ENCODE measurements around the gene ADD1.
"Not testable (repeated sequence)": the region's sequence is repeated elsewhere in the genome, so short reads cannot be mapped to it uniquely, and the experiment has no call there.

The ADD1 gene

DNA sequence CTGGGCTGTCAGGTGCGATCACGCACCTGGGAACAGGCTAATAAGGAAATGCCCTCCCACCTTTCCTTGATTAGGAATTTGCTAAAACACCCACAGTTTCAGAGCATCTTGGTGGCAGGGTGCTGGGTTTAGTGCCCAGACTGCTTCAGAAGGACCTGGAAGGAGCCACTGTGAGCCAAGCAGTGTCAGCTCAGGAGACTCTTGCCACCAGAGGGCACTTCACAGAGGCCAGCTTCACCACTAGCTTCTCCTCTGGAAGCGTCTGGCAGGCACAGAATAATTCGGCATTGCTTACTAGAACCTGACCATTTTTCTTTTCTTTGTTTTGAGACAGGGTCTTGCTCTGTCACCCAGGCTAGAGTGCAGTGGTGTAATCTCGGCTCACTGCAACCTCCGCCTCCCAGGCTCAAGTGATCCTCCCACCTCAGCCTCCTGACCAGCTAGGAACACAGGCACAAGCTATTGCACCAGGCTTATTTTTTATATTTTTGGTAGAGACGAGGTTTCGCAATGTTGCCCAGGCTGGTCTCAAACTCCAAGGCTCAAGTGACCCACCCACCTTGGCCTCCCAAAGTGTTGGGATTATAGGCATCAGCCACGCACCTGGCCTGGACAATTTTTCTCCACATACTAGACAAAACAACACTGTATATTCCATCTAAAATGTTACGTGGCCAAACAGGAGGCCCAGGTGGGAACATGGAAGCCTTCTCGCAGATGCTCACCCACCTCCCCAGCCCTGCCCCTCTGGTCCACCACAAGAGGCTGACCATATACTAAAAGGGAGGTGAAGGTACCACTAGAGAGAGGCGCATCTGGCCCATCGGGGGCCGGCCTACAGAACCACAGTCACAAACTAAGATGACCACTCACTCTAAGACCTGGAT, 105.5 kb downstream of the ADD1 start:
- no peak for DNase-seq

DNA sequence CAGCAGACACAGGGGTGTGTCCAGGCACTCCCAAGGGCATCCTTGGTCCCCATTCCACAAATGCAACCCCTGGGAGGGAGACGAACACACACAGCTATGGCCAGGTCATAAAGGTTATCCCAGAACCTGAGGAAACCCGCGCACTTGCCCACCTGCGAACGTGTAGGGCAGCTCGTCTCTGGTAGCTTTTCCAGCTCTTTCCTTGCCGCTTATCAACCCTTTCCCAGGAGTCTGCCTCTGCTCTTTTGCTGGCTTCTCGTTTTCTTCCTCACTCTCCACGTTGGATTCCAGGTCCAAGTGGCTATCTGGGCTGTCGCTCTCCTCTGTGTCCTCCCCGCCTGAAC, 106.1 kb downstream of the ADD1 start:
- no peak for DNase-seq

DNA sequence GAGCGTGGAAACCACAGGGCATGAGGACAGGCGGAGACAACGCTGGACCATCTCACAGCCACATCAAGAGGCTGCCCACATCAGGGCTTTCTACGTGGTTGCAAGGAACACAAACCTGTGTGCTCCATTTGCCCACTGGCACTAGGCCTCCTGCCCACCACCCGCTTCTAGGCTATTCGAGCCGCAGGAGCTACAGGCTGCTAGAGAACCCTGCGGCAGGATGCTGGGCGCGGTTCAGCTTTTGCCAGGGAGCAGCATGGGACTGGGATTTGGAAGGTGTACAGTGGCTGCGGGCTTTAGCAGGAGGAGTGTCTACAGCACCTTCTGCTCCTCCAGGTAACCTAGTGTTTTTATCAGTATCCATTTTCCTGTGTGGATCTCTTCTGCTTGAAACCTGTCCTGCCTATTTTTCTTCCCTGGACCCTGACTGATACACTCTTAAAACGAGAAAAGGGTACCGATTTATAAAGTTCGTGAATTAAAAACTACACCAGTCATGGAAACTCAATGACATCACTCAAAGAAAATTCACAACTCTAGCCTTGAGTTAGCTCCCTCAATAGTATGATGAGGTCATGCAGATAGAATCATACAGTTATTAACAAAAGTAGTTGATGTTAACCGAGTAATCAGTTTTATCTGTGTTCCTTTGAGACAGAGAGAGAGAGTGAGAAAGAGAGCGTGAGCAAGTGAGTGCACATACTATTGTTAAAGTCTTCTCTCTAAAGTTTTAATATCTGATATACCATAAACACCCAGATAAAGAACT, 106.8 kb downstream of the ADD1 start:
- DNase-seq = peak; percentile 41

DNA sequence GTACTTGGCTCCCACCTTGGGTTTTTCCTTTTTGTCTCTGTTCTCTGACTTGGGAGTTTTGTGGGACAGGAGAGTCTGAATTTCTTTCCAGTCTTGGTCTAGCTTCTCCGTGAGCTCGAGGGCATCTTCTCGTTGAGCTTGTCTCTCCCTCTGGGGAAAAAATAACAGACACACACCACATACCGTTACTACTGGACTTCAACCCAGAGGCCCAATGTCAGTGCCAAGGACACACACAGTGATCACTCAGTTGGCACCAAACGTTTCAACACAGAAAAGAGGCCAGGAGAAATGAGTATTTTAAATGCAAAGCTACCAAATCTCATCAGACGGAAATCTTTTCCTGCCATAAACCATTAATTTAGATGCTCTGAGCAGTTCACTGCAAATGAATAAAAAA, 109.9 kb downstream of the ADD1 start:
- DNase-seq = no peak

DNA sequence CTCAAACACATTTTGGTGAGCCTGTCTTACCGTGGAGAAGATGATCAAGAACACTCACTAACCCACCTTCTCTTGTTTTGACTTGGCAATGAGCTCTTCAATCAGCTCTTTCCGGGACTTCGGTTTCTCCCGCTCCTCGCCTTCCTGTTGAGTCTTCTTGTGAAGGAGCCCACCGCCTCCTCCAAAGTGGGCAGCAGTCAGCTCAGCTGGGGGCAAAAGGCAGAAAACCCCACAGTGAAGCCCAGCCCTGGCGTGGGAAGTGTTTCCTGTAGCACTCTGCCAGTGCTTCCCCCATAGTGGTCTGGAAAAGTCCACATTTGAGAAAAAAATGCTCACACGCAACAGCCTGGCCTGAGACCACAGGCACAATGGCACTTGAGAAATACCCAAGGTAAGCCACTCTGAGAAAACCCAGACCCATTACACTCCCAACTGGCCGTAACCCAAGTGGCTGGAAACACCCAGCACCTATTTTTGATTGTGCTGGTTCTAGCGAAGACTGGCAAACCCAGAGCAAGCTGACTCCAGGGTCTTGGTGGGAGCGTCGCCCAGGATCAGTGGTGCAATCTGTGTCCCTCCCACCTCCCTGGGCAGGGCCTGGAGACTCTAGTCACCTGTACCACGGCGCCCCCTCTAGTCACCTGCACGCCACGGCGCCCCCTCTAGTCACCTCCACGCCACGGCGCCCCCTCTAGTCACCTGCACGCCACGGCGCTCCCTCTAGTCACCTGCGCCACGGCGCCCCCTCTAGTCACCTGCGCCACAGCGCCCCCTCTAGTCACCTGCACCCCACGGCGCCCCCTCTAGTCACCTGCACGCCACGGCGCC, 110.9 kb downstream of the ADD1 start:
- no peak for DNase-seq

DNA sequence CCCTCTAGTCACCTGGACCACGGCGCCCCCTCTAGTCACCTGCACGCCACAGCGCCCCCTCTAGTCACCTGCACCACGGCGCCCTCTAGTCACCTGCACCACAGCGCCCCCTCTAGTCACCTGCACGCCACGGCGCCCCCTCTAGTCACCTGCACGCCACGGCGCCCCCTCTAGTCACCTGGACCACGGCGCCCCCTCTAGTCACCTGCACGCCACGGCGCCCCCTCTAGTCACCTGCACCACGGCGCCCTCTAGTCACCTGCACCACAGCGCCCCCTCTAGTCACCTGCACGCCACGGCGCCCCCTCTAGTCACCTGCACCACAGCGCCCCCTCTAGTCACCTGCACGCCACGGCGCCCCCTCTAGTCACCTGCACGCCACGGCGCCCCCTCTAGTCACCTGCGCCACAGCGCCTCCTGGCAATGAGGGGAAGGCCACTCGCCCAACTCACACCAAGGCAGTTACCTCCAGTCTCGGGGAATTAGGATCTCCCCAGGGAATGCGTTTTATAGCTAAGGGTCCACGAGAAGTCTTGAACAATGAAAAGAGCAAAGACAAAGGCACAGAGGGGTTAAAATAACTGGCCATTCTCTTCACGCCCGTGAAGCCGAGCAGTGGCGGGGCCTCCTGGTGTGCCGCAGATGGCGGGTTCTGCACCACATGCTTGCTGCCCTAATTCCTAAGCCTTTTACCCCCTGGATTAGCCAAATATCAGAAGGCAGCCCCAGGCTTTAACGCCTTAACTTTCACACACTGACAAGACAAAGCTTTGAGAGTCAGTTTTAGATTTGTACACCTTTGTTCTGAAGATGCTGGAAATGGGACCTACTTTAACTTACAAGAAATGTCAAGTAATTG, 111.8 kb downstream of the ADD1 start:
- DNase-seq = not testable (repeated sequence)

DNA sequence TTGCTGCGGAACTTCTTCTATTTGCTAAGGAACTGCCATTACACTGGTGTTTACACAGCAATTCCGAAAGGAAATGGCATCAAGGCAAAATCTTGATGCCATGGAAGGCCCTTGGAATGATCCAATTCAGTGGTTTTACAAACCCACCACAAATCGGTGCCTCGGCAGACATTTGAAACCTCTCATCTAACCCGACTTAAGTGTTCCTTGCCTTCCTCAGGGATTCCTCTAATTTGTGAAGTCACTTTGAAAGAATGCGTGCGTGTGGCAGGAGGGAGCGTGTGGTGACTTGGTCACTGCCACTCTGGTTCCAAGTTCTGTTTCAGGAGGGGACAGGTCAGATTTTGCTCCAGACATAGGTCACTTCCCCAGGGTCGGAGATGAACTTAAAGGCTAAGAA, 114.8 kb downstream of the ADD1 start:
- DNase-seq = peak; percentile 72

DNA sequence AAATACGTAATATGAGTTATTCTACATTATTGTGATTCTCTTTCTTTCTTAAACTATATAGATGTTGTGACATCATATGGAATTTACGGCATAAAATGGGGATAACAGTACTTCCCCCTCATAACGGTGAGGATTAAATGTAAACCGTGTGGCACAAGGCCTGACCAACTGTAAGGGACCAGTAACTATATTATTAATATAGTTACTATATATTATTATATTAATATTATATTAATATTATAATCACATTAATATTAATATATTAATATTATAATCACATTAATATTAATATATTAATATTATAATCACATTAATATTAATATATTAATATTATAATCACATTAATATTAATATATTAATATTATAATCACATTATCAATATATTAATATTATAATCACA, 116.8 kb downstream of the ADD1 start:
- DNase-seq = not testable (repeated sequence)

DNA sequence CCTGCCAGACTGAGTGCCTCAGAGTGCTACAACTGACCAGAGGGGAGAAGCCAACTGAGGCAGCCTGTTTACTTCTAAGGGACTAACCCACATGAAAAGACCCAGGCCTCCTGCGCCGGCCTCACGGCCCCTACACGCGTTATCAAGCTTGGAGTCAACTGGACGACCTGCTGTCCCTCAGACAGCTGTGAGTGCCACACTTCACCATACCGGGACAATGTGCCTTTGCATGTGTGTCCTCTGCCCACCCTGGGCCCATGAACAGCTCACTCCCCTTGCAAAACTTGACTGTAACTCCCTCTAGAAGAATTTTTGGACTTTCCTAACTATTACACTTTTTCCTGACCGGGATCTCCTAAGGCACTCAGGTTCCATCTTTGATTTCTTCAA, 117.8 kb downstream of the ADD1 start:
- DNase-seq = no peak

DNA sequence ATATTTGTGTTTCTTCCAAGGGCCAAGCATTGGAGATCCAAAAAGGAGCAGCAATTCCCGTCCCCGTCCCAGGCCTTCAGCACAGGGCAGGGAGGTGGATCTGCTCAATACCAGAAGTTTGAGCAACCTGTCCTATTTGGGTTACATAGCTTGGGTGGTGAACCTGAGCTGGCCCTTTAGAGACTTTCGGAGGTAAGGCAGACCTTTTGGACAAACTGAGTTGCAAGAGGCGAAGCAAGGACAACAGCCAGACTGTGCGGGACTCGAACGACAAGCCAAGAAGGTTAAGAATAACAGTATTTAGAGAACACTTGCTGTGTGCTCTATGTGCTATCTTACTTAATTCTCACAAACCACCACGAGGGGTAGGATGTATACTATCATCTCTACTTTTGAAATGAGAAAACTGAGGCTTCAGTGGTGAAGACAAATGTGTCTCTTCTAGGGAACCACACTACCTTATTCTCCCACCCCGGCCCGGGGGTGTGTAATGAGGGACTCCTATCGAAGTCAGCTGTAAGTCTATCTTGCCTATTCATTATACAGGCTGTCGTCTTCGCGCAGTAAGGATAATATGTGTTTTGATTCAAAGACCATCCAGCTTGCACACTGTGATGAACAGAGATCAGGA, 118.3 kb downstream of the ADD1 start:
- DNase-seq = no peak

DNA sequence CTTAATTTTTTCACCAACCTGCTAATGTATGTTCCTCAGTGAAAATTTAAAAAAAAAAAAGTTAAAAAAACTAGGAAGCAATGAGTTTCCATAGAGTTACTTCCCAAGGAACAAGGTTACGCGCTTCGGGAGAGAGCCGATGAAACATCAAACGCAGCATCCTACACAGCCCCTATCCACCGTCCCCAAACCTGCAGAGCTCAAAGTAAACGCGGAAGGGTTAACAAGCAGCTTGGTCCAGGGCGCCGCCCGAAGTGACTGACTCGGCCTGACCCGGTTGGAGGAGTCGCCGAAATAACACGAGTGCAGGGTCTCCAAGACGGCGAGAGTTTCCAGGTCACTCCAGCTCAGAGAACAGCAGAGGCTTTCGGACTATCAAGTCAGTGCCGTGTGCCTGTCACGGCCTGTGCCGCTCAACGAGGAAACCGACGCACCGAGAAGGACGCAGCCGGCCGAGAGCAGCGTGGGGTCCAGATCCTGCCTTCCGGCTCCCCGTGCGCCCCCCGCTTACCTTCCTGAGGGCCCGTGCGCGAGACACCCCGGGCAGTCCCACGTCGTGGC, 119.0 kb downstream of the ADD1 start:
- peak; percentile 56 for DNase-seq

DNA sequence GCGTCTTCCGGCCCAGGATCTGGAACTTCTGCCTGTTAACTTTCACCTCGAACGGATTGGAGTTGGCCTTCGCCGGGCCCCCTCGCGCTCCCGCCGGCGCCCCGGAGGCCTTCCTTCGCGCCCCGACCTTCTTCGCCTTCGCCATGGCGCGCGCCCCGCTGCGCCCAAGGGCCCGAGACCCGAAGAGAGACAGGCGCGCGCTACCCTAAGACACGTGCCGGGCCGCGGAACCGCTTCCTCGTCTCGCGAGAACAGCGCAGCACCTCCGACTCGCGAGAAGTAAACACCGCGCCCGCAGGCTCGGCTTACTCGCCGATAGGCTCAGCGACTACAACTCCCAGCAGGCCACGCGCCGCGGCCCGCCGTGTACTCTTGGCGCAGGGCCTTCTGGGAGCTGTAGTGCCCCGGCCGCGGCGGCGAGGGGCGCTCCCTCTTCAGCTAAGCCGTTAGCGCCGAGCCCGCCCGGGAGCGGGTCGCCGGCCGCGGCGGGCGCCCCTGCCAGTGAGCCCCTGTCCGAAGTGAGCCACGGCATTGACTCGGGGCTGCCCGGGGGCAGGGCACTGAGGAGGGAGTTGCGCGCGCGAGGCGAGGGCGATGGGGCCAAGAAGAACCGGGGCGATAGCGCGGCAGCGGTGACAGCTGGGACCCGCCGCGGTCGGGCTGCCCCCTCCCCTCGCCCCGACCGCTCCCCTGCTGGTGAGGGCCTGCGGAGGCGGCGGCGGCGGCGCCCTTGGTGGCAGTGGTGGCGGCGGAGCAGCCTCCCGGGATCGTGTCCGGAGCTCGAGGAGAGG, 119.7 kb downstream of the ADD1 start, which contains the start of the genes GRK4 and NOP14:
TSS of gene GRK4 (plus strand) at position 397 of the 791 bp plus-strand sequence. CDS start 500 bp downstream, outside the sequence.
TSS of gene NOP14 (minus strand) at position 232 of the 791 bp plus-strand sequence. CDS start at position 145, 87 bp downstream.
- peak; percentile 98 for DNase-seq

DNA sequence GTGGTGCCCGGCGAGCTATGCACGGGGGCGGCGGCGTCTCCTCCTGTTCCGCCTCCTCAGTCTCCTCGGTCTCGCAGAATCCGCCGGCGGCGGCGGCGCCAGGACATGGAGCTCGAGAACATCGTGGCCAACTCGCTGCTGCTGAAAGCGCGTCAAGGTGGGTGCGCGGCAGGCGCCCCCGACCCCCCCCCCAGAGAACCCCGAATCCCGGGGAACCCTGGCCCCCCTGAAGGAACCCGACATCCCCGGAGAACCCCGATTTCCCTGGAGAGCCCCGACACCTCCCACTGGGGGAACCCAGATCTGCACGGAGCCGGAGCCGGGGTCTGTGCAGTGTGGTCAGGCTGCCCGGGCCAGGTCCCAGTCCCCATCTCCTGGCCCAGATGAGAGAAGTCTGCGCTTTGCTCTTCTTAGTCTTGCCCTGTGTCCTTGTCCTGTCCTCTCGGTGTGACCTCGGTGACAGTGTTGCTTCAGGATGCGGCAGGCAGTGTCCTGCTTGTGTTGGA, 120.4 kb downstream of the ADD1 start:
- DNase-seq = peak; percentile 62

DNA sequence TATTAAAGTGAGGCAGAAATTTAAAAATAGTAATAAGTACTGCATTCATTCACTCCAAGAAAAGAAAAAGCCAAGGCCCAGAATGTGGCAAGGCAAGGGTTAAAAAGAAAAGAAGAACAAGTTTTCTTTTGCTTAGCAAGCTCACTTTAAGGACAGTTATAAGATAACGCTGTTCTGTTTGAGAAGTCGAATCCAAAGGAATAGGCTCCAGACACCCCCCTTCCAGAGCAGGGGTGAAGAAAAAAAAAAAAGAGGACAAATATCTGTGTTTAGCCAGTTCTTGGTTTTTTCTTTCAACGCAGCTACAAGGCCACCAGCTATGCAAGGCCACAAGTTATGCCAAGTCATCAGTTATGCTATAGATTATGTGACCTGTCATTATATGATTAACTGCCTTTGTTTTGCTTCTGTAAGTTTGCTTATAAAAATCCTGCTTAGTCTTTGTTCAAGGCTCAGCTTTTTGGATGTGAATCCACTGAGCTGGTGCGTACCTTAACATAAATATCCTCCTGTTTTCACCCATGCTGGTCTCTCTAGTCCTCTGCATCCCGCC, 121.1 kb downstream of the ADD1 start:
- no peak for DNase-seq

DNA sequence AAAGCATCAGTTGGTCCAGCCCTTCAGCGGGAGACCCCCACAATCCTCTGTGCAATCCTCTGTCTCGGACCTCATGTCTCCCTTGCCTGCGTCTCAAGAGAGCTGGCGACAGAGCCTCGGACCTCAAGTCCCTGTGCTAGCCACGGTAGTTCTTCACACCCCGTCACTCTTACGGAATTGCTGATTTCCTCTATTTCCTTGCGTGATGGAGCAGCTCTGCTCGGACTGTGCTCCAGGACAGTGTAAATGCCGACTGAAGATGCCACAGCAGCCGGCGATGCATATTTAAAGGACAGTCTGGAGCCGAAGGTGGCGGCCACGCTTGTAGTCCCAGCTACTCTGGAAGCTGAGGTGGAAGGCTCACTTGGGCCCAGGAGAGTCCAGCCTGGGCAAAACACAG, 121.6 kb downstream of the ADD1 start:
- DNase-seq = no peak

DNA sequence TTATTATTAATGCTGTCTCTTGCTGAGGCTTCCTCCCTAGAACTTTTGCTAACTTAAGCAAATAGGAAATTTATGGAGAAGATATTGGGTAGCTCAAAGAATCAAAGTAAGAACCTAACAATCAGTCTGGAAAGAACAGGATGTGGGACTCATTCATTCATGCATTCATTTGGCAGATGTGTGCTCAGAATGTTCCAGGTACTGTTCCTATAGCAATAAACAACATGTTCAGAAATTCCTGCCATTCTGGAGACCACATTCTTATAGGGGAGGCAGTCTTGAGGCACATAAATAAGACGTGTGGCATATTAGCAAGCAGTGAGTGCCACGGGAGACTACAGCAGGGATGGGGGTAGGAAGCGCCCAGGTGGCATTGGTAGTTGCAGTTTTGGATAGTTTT, 124.7 kb downstream of the ADD1 start:
- DNase-seq = no peak

DNA sequence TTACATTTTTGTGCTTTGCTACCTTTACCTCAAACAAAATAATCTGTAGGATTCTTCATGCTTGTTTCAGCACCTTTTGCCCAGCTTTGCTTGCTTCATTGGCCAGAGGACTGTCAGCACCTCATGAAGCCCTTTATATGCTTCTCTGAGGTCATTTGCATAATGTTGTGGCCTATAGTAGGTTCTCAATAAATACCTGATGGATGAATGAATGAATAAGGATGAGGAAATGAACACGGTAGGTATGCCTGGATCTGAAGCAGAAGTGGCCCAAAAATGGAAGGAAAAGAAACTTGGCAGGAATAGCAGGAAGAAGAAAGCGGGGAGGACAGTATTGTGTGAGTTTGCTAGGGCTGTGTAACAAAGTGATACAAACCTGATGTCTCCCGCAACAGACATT, 127.6 kb downstream of the ADD1 start:
- DNase-seq = no peak

DNA sequence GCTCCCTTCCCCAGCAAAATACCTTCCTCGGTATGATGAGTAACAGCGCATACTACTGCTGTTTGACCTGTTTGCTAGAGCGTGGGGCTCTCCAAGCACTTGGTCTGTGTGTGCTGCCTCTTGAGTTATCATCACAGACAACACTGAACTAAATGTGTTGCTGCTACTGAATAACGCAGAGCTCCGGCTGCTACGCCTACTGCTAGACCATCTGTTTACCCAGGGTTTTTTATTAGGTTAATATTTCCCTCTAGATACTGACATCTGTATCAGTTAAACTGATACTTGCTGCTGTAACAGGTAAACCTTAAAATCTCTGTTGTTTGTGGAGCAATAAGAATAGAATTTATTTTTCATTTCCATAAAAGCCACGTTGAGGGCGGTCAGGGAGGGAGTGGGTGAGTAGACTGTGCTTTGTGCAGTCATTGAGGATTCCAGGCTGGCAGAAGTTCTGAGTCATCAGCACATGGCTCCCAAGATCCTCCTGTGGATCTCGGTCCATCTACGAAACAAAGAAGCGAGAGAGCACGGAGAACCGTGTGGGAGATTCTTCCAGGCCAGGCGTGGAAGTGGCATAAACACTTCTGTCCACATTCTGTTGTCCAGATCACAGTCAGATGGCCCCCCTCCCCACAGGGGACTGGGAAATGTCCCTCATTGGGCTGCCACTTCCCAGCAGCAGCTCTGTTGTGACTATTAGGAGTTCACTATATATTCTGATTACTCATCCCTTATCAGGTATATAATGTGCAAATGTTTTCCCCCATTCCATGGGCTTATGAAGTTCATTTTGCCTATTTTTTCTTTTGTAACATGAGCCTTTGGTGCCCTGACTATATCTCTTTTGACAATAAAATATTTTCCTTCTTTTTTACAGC, 133.8 kb downstream of the ADD1 start:
- DNase-seq = peak; percentile 69

Data from EL (cell line).